Measurements from ENCODE around the gene TRMT61B. TPM values are rescaled to one million over a fixed set of nuclear protein-coding genes. Genes with fewer than 3 reads are reported as not detected.

TRMT61B gene
- total and polyA plus RNA-seq, 2 of the 13 experiments (the other 11 are each of a cell fraction or from before 2014, with no cell fraction given), result 19.7 to 23.5 TPM

- TF ChIP-seq SNAPC4 (CRISPR knock-in tag; IDR thresholded peaks at IDR 0.05), result peak; percentile 64; the same call in 1 of the 2 replicates
- peak; percentile 71 for TF ChIP-seq ZNF776 (CRISPR knock-in tag; IDR thresholded peaks at IDR 0.05)
- TF ChIP-seq RXRA (CRISPR knock-in tag; IDR thresholded peaks at IDR 0.05), result peak; percentile 98
- peak; percentile 61 for TF ChIP-seq RCOR2 (CRISPR knock-in tag; IDR thresholded peaks at IDR 0.05)
- TF ChIP-seq HOXA5 (CRISPR knock-in tag; IDR thresholded peaks at IDR 0.05), result peak; percentile 85
- TF ChIP-seq ZNF225 (CRISPR knock-in tag; IDR thresholded peaks at IDR 0.05), result peak; percentile 95
- TF ChIP-seq FOXK2 (IDR thresholded peaks at IDR 0.05), result peak; percentile 77
- TF ChIP-seq ZKSCAN5 (CRISPR knock-in tag; IDR thresholded peaks at IDR 0.05), result no peak
- peak; percentile 84; the same call in 1 of the 2 replicates for TF ChIP-seq ZNF724P (CRISPR knock-in tag; IDR thresholded peaks at IDR 0.05; ENCODE audit: borderline replicate concordance)
- TF ChIP-seq ZNF550 (CRISPR knock-in tag; IDR thresholded peaks at IDR 0.05; ENCODE audit: borderline replicate concordance), result peak; percentile 80; the same call in 1 of the 2 replicates
- TF ChIP-seq CC2D1A (CRISPR knock-in tag; IDR thresholded peaks at IDR 0.05), result peak; percentile 13; the same call in 1 of the 2 replicates
- 0 out of 2 replicates have a peak, but pooled peaks have one; percentile 18 for TF ChIP-seq ZNF572 (CRISPR knock-in tag; IDR thresholded peaks at IDR 0.05)
- TF ChIP-seq THAP11 (CRISPR knock-in tag; IDR thresholded peaks at IDR 0.05), result peak; percentile 96
- no peak; the same call in 1 of the 2 replicates for TF ChIP-seq BRF2 (CRISPR knock-in tag; IDR thresholded peaks at IDR 0.05)
- TF ChIP-seq AHDC1 (CRISPR knock-in tag; IDR thresholded peaks at IDR 0.05; ENCODE audit: borderline replicate concordance), result no peak; the same call in 1 of the 2 replicates
- peak; percentile 76; the same call in 1 of the 2 replicates for TF ChIP-seq HMG20B (CRISPR knock-in tag; conservative IDR thresholded peaks at IDR 0.05)
- TF ChIP-seq NR0B2 (CRISPR knock-in tag; IDR thresholded peaks at IDR 0.05), result peak; percentile 92
These were observed at the start of gene TRMT61B (continued) for GRCh38 chr2:28870146-28870891.
